Measurements from ENCODE around the gene FBRS.
"Not testable (repeated sequence)": the region's sequence is repeated elsewhere in the genome, so short reads cannot be mapped to it uniquely, and the experiment has no call there.

Gene FBRS

GRCh38 chr16:30663038-30663437 is 4.8 kb downstream of the FBRS start:
- no peak for DNase-seq (ENCODE audit: low read depth in 2 of 3, low spot score in 1 of 3)

DNA sequence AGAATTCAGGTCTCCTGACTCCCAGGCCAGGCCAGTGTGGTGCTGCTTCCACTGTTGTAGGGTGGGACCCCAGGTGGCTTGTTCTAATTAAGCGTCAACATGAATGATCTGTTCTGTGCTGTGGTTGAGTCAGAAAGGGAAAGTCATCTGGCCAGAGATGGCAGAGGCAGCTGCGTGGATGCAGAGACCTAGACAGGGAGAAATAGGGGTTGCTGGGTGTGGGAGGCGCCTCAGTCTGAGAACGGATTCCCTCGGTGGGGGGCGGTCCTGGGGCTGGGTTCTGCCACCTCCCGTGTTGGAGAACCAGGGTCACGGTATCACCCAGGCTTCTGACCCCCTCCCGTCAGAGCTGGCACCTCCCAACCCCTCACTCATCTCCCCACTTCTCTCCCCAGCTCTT is 5.6 kb downstream of the FBRS start:
- DNase-seq (ENCODE audit: low read depth in 2 of 3, low spot score in 1 of 3): no peak

- DNase-seq (ENCODE audit: low read depth in 2 of 3, low spot score in 1 of 3): no peak
These were observed 6.4 kb downstream of the FBRS start for GRCh38 chr16:30664616-30665109.

DNA sequence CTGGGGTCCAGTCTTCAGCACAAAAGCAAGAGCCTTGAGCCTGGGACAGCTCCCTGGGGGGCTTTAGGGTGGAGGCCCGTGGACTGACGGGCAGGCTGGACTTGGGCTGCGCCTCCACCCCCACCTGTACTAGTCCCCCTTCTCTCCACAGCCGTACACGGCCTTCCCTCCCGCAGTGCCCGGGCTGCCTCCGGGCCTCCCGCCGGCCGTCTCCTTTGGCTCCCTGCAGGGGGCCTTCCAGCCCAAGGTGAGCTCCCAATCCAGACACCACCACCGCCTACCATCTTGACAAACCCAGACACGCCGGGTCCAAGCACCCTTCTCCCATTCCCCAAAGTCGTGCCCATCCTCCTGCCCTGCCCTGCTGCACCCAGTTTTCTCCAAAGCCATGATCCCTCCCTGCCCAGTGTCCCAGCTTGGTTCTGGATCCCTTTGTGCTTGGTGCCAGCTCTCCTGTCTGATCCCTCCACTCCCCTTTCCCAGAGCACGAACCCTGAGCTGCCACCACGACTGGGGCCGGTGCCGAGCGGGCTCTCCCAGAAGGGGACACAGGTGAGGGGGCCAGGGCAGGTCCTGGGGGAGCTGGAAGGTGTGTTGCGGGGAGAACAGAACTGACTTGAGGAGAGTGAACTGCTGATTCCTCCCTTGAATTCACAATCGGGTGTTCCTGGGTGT is 7.1 kb downstream of the FBRS start:
- no peak for DNase-seq (ENCODE audit: low read depth in 2 of 3, low spot score in 1 of 3)

DNA sequence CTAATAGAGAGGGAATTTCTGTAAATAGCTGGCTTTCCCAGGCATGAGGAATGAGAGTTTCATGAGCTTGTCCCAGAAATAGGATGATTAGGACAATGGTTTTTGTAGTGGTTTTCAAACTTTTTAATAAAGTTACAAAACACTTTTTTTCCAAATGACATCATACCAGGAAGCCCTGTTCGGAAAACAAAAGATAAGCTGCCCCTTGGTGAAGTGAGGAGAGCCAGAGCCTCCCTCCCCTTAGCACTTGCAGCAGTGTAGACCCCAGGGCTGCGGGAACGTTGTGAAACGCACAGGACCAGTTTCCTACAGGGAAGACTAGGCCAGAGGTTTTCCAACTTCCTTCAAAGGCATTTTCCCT is 7.6 kb downstream of the FBRS start:
- DNase-seq (ENCODE audit: low read depth in 2 of 3, low spot score in 1 of 3): no peak

DNA sequence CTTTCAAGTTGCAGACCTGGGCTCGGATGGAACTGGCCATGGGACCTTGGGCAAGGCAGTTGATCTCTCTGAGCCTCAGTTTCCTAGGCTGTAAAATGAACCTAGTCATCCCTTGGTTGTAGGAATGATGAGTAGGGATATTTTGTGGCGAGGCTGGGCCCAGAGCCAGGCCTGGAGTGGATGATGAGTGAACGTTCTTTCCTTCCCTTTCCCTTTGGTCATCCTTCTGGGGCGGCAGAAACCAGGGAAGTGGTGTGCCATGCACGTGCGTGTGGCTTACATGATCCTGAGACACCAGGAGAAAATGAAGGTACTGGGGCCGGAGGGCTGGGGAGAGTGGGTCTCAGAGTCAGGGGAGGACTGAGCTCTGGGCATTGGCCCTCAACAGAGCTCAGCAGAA is 8.4 kb downstream of the FBRS start:
- no peak for DNase-seq (ENCODE audit: low read depth in 2 of 3, low spot score in 1 of 3)

DNA sequence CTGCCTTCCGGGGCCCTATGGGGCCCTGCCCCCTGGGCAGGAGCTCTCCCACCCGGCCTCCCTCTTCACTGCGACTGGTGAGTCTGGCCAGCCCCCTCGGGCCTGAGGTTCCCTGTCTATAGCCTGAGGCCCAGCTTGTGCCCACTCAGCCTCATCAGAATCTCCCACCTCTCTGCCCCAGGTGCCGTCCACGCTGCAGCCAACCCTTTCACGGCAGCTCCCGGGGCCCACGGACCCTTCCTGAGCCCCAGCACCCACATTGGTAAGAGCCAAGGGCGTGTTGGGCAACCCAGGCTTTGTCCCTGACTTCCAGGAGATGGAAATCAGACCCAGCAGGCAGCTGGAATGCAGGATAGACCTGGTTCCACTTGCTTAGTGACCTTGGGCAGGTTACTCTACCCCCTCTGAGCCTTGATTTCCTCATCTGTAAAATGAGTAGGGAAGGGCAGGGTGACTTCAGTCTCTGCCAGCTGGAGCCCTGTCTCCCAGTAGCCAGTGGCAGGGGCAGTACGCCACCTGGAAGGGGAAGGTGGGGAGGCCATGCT is 9.2 kb downstream of the FBRS start:
- DNase-seq (ENCODE audit: low read depth in 2 of 3, low spot score in 1 of 3): no peak

- no peak for DNase-seq (ENCODE audit: low read depth in 2 of 3, low spot score in 1 of 3)
These were observed 10.2 kb downstream of the FBRS start for GRCh38 chr16:30668393-30668792.

DNA sequence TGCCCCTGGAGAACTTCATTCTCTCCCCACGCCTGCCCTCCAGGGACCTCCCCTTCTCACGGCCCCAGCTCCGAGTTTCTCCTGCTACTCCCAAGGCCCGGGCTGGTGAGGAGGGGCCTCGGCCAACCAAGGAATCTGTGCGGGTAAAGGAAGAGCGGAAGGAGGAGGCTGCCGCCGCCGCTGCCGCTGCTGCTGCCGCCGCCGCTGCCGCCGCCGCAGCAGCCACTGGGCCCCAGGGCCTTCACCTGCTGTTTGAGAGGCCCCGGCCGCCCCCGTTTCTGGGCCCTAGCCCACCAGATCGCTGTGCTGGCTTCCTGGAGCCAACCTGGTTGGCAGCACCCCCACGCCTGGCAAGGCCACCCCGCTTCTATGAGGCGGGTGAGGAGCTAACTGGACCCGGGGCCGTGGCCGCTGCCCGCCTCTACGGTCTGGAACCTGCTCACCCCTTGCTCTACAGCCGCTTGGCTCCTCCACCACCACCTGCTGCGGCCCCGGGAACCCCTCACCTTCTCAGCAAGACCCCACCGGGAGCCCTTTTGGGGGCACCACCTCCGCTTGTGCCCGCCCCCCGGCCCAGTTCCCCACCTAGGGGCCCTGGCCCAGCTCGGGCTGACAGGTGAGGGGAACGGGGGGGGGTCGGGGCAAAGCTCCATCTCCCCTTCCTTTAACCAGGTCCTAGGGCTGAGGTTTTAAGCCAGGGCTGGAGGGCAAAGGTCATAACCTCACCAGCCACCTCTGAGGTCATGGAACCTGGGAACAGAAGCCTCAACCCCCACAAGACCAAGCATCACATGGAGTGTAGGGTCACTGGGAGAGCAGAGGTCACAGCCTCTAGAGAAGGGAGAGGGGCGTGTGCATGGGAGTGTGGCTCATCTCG is 11.0 kb downstream of the FBRS start:
- DNase-seq (ENCODE audit: low read depth in 2 of 3, low spot score in 1 of 3): no peak

DNA sequence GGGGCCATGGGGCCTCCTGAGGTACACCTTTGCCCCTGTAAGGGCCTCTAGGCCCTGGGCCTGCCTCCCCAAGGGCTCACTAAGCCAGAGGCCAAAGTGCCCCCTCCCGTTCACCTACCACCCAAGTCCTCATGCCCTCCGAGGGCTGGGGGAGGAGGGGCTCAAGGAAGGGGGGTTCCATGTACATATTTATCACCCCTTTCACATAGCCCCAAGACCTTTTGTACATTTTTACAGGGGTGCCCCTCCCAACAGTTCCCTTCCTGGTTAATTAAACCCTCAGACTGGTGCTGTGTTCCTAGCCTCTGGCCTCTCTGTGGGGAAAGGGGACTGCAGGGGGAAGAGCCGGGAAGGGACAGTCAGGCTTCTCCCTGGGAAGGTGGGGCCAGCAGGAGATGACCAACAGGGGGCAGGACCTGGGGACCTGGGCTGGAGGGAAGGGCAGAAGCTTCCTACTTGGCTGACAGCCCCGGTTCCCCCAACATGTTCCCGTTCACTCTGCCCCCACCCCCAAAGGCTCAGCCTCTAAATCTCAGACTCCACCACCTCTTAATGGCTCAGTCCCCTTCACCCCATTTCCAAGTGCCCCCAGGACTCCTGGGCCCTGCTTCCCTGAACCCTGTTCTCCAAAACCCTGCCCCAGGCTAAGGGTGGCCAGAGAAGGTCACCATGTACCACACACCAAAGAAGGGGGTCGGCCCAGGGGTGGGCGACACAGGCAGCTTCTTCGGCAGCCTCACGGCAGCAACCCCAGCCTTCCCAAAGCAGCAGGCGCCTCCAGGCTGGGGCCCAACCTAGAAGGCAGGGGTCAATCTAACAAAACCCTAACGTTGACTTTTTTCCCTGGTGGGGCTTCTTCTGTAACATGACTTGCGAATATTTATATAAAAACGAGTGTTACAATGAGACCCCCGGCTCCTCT is 11.9 kb downstream of the FBRS start:
- DNase-seq (ENCODE audit: low read depth in 2 of 3, low spot score in 1 of 3): no peak

DNA sequence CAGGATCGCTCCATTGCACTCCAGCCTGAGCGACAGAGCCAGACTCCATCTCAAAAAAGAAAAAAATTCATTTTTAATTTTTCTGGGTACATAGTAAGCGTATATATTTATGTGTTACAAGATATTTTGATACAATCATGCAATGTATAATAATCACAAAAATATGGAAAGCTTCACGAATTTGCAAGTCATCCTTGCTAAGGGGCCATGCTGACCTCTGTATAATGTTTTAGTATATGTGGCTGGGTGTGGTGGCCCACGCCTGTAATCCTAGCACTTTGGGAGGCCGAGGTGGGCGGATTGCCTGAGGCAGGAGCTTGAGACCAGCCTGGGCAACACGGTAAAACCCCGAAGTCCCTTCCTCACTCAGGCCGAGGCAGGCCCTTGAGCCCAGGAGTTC is 16.9 kb downstream of the FBRS start:
- DNase-seq (ENCODE audit: low read depth in 2 of 3, low spot score in 1 of 3): no peak

DNA sequence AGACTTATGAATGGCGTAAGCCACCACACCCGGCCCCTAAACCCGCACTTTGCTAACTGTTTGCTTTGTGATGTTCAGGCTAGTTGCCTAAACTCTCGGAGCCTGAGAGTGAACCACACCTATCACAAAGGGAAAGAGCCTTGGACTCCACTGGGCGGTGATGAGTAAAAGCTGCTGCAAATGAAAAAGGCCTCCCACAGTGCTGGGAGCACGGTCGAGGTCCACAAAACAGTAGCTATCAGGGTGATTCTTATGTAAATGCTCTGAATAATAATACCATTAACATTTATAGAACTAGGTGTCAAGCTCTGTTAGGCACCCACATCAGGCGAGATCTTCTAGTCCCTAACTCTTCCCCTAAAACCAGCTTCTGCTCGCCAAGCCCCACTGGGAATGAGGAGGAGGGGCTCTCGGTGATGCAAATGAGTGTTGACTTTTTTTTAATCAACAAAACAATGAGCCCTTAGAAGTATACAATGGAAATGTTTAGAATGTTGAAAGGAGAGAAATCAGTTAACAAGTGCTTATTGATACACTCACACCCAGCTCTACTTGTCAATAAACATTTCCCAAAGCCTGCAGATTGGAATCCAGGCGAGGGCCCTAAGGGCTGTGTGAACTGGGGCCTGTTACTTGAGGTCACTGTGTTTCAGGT is 19.8 kb downstream of the FBRS start:
- DNase-seq (ENCODE audit: low read depth in 2 of 3, low spot score in 1 of 3): no peak

DNA sequence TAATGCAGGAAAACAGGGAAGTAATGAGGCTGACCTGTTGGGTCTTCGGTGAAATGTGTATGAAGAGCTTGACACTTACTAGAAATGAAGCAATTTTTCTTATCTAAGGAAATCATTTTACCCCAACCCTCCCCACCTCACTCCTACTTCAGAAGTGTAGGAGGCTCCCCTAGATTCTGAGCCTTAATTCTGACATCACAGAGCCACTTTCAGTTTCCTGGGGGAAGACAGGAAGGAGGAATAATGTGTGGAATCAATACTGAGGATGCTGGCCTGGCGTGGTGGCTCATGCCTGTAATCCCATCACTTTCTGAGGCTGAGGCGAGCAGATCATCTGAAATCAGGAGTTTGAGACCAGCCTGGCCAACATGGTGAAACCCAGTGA is 20.3 kb downstream of the FBRS start:
- no peak for DNase-seq (ENCODE audit: low read depth in 2 of 3, low spot score in 1 of 3)

DNA sequence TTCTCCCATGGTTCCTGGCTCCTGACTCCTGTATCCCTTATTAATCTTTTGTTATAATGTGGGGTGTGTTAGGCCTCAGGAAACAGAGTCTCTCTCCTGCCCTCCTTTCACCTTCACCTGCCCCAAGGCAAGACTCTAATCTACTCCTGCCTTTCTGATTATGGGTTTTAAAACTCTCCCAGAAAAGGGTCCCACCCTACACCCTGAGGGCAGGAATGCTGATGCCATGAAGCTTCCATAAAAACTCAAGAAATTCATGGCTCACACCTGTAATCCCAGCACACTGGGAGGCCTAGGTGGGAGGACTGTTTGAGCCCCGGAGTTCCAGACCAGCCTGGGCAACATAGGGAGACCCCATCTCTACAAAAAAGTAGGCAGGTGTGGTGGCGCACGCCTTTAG is 22.1 kb downstream of the FBRS start:
- DNase-seq (ENCODE audit: low read depth in 2 of 3, low spot score in 1 of 3): no peak

DNA sequence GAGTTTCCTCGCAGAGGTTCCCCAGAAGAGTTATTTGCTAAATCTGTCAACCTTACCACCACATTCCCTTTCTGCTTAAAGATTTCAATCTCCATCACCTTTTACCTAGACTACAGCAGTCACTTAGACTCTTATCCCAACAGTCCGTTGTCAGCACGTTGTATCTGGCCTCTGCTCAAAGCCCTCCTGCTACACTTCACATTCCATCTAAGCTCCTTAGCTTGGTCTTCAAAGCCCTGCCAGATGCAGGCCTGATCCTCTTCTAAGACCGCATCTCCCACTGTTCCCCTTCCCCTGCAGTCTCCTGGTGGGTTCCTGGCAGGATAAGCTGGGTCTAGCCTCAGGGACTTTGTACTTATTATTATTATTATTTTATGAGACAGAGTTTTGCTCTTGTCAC is 30.5 kb downstream of the FBRS start:
- DNase-seq (ENCODE audit: low read depth in 2 of 3, low spot score in 1 of 3): no peak

DNA sequence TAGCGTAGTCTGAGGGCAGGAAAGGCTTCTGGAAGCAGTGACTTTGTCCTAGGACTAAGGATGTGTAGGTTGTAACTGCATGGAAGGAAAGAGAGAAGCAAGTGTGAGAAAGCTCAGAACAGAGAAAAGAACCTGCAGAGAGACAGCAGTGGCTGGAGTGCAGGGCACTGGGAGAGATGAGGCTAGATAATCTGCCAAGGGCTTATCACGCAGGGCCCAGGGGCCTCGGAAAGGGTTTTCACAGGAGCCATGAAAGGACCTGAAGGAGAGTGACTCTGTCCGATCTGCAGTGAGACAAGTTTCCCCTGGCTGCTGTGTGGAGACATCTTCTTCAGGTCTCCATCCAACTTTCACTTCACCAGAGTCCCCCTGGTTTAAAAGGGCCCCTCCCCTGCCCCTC is 33.7 kb downstream of the FBRS start:
- no peak for DNase-seq (ENCODE audit: low read depth in 2 of 3, low spot score in 1 of 3)

- DNase-seq (ENCODE audit: low read depth in 2 of 3, low spot score in 1 of 3): no peak
These were observed 34.3 kb downstream of the FBRS start for GRCh38 chr16:30692396-30693064.

DNA sequence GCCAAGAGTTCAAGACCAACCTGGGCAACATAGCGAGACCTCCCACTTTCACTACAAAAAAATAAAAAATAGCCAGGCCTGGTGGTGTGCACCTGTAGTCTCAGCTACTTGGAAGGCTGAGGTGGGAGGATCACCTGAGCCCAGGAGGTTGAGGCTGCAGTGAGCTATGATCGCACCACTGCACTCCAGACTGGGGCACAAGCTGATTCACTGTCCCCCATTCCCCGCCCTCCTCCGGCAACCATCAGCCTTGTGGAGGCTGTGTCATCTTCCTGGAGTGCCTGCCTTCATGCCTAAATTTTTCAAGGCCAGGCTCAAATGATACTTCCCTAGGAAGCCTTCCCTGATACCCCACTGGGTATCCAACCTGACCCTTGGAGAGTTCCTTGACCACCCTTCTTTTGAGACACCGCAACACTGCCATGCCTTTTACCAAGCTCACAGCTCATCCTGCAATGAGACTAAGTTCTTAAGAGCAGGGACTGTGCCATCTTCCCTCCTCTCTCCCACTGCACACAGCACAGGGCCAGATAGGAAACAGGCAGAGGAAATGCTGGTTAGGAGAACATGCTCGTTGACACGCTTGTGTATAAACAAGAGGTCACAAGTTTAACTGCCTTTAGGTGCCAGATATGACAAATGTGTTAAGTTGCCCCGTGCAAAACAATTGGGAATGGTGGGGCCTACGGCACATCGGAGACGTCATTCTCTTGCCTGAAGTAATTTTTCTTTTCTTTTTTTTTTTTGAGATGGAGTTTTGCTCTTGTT is 36.9 kb downstream of the FBRS start:
- no peak for DNase-seq (ENCODE audit: low read depth in 2 of 3, low spot score in 1 of 3)

- not testable (repeated sequence) for DNase-seq (ENCODE audit: low read depth in 2 of 3, low spot score in 1 of 3)
These were observed 38.4 kb downstream of the FBRS start for GRCh38 chr16:30696646-30697045.
